GM19372 (cell line): ENCODE data around the gene ZNF445.
"Not testable (repeated sequence)": the region's sequence is repeated elsewhere in the genome, so short reads cannot be mapped to it uniquely, and the experiment has no call there.

ENCODE experiments used
- ATAC-seq: cut with Tn5 transposase; IDR thresholded peaks from one replicate; pipeline ENCODE4 v1.9.1; 2021; ENCODE audit warnings: mild to moderate bottlenecking, low read depth, moderate library complexity; ENCODE audit not compliant: unreplicated experiment

ZNF445 gene

GRCh38 chr3:44477312-44478030, at the start of gene ZNF445:
Gene ZNF445 (minus strand): TSS chr3:44477670. CDS start chr3:44455549, 22,121 bp downstream.
- ATAC-seq = peak; percentile 88

GRCh38 chr3:44525060-44525459, 47.6 kb upstream of the ZNF445 start:
- no peak for ATAC-seq

- ATAC-seq = no peak
Observed at GRCh38 chr3:44522494-44522933, 45.0 kb upstream of the ZNF445 start.

- ATAC-seq = no peak
Observed at GRCh38 chr3:44521721-44522120, 44.3 kb upstream of the ZNF445 start.

GRCh38 chr3:44518782-44519156, 41.3 kb upstream of the ZNF445 start:
- ATAC-seq = no peak

- ATAC-seq = no peak
Observed at GRCh38 chr3:44516230-44516629, 38.8 kb upstream of the ZNF445 start.

GRCh38 chr3:44513513-44513912, 36.0 kb upstream of the ZNF445 start:
- ATAC-seq = no peak

GRCh38 chr3:44511238-44511566, 33.7 kb upstream of the ZNF445 start:
- no peak for ATAC-seq

GRCh38 chr3:44510000-44510368, 32.5 kb upstream of the ZNF445 start:
- ATAC-seq = peak; percentile 37

- ATAC-seq = no peak
Observed at GRCh38 chr3:44509393-44509921, 32.0 kb upstream of the ZNF445 start.

- ATAC-seq = no peak
Observed at GRCh38 chr3:44506961-44507360, 29.5 kb upstream of the ZNF445 start.

- ATAC-seq = no peak
Observed at GRCh38 chr3:44506556-44506955, 29.1 kb upstream of the ZNF445 start.

GRCh38 chr3:44504566-44504965, 27.1 kb upstream of the ZNF445 start:
- ATAC-seq = no peak

- ATAC-seq = not testable (repeated sequence)
Observed at GRCh38 chr3:44503178-44503577, 25.7 kb upstream of the ZNF445 start.

GRCh38 chr3:44501971-44502370, 24.5 kb upstream of the ZNF445 start:
- no peak for ATAC-seq

GRCh38 chr3:44499899-44500168, 22.4 kb upstream of the ZNF445 start:
- ATAC-seq = not testable (repeated sequence)

GRCh38 chr3:44499149-44499898, 21.9 kb upstream of the ZNF445 start:
- no peak for ATAC-seq

GRCh38 chr3:44495636-44496415, 18.4 kb upstream of the ZNF445 start:
- no peak for ATAC-seq

- ATAC-seq = no peak
Observed at GRCh38 chr3:44492496-44492895, 15.0 kb upstream of the ZNF445 start.

- no peak for ATAC-seq
Observed at GRCh38 chr3:44482721-44483120, 5.3 kb upstream of the ZNF445 start.

- ATAC-seq = no peak
Observed at GRCh38 chr3:44478606-44479094, 1.2 kb upstream of the ZNF445 start.
